HEK293 (cell line): ENCODE data around the gene SLBP.
A peak's percentile ranks its signal among the peaks of the same experiment; 100 is the strongest.

Experiments
- CTCF ChIA-PET: fragments of 350-600 bp; formaldehyde crosslinking; extraction: SDS; loops from one replicate; lab custom pipeline; 2021; ENCODE audit warnings: antibody characterized with exemption; lab: Yijun Ruan, JAX
- POLR2A ChIA-PET: fragments of 300-600 bp; formaldehyde crosslinking; extraction: SDS; loops from one replicate; lab custom pipeline; 2020; ENCODE audit warnings: antibody characterized with exemption, inconsistent platforms; lab: Yijun Ruan, JAX
- H3K27ac ChIP-seq: fragments of 200-500 bp; sonication (Bioruptor generic); 2 replicates; pipeline ENCODE4 v1.5.1; 2014; ENCODE audit warnings: low read depth, low read length, control low read depth, inconsistent platforms; ENCODE audit errors: extremely low read depth
- H3K36me3 ChIP-seq, 2 experiments: fragments of 200-500 bp in 1 of 2; sonication (Bioruptor generic) in 1 of 2; 1 replicate in 1 of 2; 2 replicates in 1 of 2; pipeline ENCODE4 v1.5.1; 2014 to 2017; ENCODE audit warnings: inconsistent platforms in 2 of 2, low read length in 2 of 2; ENCODE audit not compliant: control insufficient read depth in 2 of 2, insufficient read depth in 1 of 2
- H3K4me1 ChIP-seq: fragments of 200-500 bp; sonication (Bioruptor generic); 2 replicates; pipeline ENCODE4 v1.5.1; 2014; ENCODE audit warnings: mild to moderate bottlenecking, low read length, inconsistent platforms; ENCODE audit not compliant: control insufficient read depth, insufficient read depth
- H3K4me3 ChIP-seq: 2 replicates; pipeline ENCODE4 v1.5.1; 2011; ENCODE audit warnings: low read depth, mild to moderate bottlenecking, control low read depth, low read length, moderate library complexity
- H3K9me3 ChIP-seq: fragments of 200-500 bp; sonication (Bioruptor generic); 2 replicates; pipeline ENCODE4 v1.5.1; 2014; ENCODE audit warnings: low read depth, low read length, inconsistent platforms; ENCODE audit not compliant: control insufficient read depth, insufficient read depth
- ATF2 ChIP-seq: fragments of 450-650 bp; formaldehyde crosslinking; IDR thresholded peaks from 2 replicates; pipeline ENCODE4 v1.5.1; 2016; ENCODE audit warnings: missing biosample characterization, missing genetic modification characterization, low read depth
- EGR2 ChIP-seq: fragments of 450-650 bp; formaldehyde crosslinking; IDR thresholded peaks from 2 replicates; pipeline ENCODE4 v1.5.1; 2016; ENCODE audit warnings: low read depth, missing biosample characterization, missing genetic modification characterization
- SETDB1 ChIP-seq: IDR thresholded peaks from one replicate; pipeline ENCODE4 v1.6.1; 2017; ENCODE audit warnings: mild to moderate bottlenecking, low read length, moderate library complexity, mixed read lengths; ENCODE audit not compliant: insufficient read length
- SP7 ChIP-seq: fragments of 450-650 bp; formaldehyde crosslinking; IDR thresholded peaks from 2 replicates; pipeline ENCODE4 v1.5.1; 2016; ENCODE audit warnings: missing biosample characterization, missing genetic modification characterization
- WT1 ChIP-seq: fragments of 450-650 bp; formaldehyde crosslinking; IDR thresholded peaks from 2 replicates; pipeline ENCODE4 v1.5.1; 2016; ENCODE audit warnings: missing biosample characterization, missing genetic modification characterization
- ZBTB21 ChIP-seq: fragments of 450-650 bp; formaldehyde crosslinking; IDR thresholded peaks from 2 replicates; pipeline ENCODE4 v1.5.1; 2017; ENCODE audit warnings: missing biosample characterization, missing genetic modification characterization
- ZBTB48 ChIP-seq: fragments of 450-650 bp; formaldehyde crosslinking; IDR thresholded peaks from 2 replicates; pipeline ENCODE4 v1.5.1; 2016; ENCODE audit warnings: missing biosample characterization, missing genetic modification characterization
- ZBTB7A ChIP-seq: fragments of 450-650 bp; formaldehyde crosslinking; IDR thresholded peaks from 2 replicates; pipeline ENCODE4 v1.5.1; 2016; ENCODE audit warnings: low read depth, missing biosample characterization, missing genetic modification characterization
- ZFHX2 ChIP-seq: fragments of 450-650 bp; formaldehyde crosslinking; conservative IDR thresholded peaks from 2 replicates; pipeline ENCODE4 v1.5.1; 2016; ENCODE audit warnings: missing biosample characterization, missing genetic modification characterization
- ZIC2 ChIP-seq: fragments of 450-650 bp; formaldehyde crosslinking; IDR thresholded peaks from 2 replicates; pipeline ENCODE4 v1.5.1; 2016; ENCODE audit warnings: missing biosample characterization, missing genetic modification characterization
- ZNF16 ChIP-seq: fragments of 450-650 bp; formaldehyde crosslinking; IDR thresholded peaks from 2 replicates; pipeline ENCODE4 v1.5.1; 2016; ENCODE audit warnings: low read depth, missing biosample characterization, missing genetic modification characterization
- ZNF174 ChIP-seq: fragments of 450-650 bp; formaldehyde crosslinking; IDR thresholded peaks from 2 replicates; pipeline ENCODE4 v1.5.0; 2017; ENCODE audit warnings: missing biosample characterization, mild to moderate bottlenecking, missing genetic modification characterization
- ZNF24 ChIP-seq: fragments of 450-650 bp; formaldehyde crosslinking; IDR thresholded peaks from 2 replicates; pipeline ENCODE4 v1.5.1; 2016; ENCODE audit warnings: missing biosample characterization, missing genetic modification characterization
- ZNF37A ChIP-seq: fragments of 450-650 bp; IDR thresholded peaks from 2 replicates; pipeline ENCODE4 v1.5.1; 2018; ENCODE audit warnings: missing biosample characterization, missing genetic modification characterization
- ZNF398 ChIP-seq: fragments of 450-650 bp; formaldehyde crosslinking; IDR thresholded peaks from 2 replicates; pipeline ENCODE4 v1.5.1; 2017; ENCODE audit warnings: missing biosample characterization, missing genetic modification characterization
- ZNF416 ChIP-seq: fragments of 450-650 bp; formaldehyde crosslinking; IDR thresholded peaks from 2 replicates; pipeline ENCODE4 v1.5.1; 2016; ENCODE audit warnings: missing biosample characterization, missing genetic modification characterization
- ZNF510 ChIP-seq: fragments of 450-650 bp; formaldehyde crosslinking; IDR thresholded peaks from 2 replicates; pipeline ENCODE4 v1.5.1; 2018; ENCODE audit warnings: mild to moderate bottlenecking, missing genetic modification characterization, missing biosample characterization; ENCODE audit not compliant: insufficient replicate concordance
- ZNF600 ChIP-seq: fragments of 450-650 bp; formaldehyde crosslinking; IDR thresholded peaks from 2 replicates; pipeline ENCODE4 v1.5.1; 2016; ENCODE audit warnings: missing biosample characterization, missing genetic modification characterization
- ZNF664 ChIP-seq: fragments of 450-650 bp; formaldehyde crosslinking; IDR thresholded peaks from 2 replicates; pipeline ENCODE4 v1.5.1; 2016; ENCODE audit warnings: missing biosample characterization, missing genetic modification characterization
- ZNF747 ChIP-seq: fragments of 450-650 bp; formaldehyde crosslinking; IDR thresholded peaks from 2 replicates; pipeline ENCODE4 v1.5.1; 2016; ENCODE audit warnings: missing biosample characterization, missing genetic modification characterization
- ZNF776 ChIP-seq: fragments of 450-650 bp; formaldehyde crosslinking; IDR thresholded peaks from 2 replicates; pipeline ENCODE4 v1.5.0; 2017; ENCODE audit warnings: missing biosample characterization, missing genetic modification characterization, borderline replicate concordance
- ZSCAN16 ChIP-seq: fragments of 450-650 bp; formaldehyde crosslinking; IDR thresholded peaks from 2 replicates; pipeline ENCODE4 v1.5.1; 2016; ENCODE audit warnings: missing biosample characterization, missing genetic modification characterization

The SLBP gene

GRCh38 chr4:1663549-1663948, 48.6 kb downstream of the SLBP start:
- Histone ChIP-seq H3K9me3 (no peaks in the 10 kb centered on the region), H3K27ac (no peak overlapping the region), H3K4me3 (no peak overlapping the region), H3K4me1 (no peaks in the 10 kb centered on the region), H3K36me3 (no peaks in the 10 kb centered on the region)
- ChIA-PET CTCF (no interaction called here), POLR2A (no interaction called here)
- no peak for TF ChIP-seq ZNF398 (tag by site-specific recombination)
- TF ChIP-seq ZNF776 (tag by site-specific recombination), result no peak
- TF ChIP-seq SETDB1, result no peak
- no peak for TF ChIP-seq ATF2
- TF ChIP-seq ZNF24 (tag by site-specific recombination), result no peak
- TF ChIP-seq ZNF510, result no peak
- TF ChIP-seq SP7 (tag by site-specific recombination), result no peak
- no peak for TF ChIP-seq ZNF37A (tag by site-specific recombination)
- no peak for TF ChIP-seq ZBTB7A (tag by site-specific recombination)
- no peak for TF ChIP-seq ZNF747

GRCh38 chr4:1661695-1662094, 50.4 kb downstream of the SLBP start:
- no peak overlapping the region for H3K27ac ChIP-seq
- ChIA-PET POLR2A (no interaction called here), CTCF (interaction anchor here (0.8 kb wide), 1 partner anchor 16 kb away, joined by 3 read pairs; no protein-coding TSS in a partner anchor)
- H3K36me3 ChIP-seq, result no peaks in the 10 kb centered on the region
- H3K4me3 ChIP-seq, result no peak overlapping the region
- no peaks in the 10 kb centered on the region for H3K9me3 ChIP-seq
- TF ChIP-seq ZNF664 (tag by site-specific recombination), result no peak
- no peak for TF ChIP-seq ZNF600
- no peak for TF ChIP-seq SETDB1
- no peak for TF ChIP-seq ZBTB48 (tag by site-specific recombination)
- TF ChIP-seq ZNF16 (tag by site-specific recombination), result no peak
- no peak for TF ChIP-seq ZNF416 (tag by site-specific recombination)
- no peak for TF ChIP-seq ZIC2 (tag by site-specific recombination)
- H3K4me1 ChIP-seq, result no peaks in the 10 kb centered on the region

GRCh38 chr4:1660948-1661677, 51.0 kb downstream of the SLBP start:
- no peaks in the 10 kb centered on the region for H3K9me3 ChIP-seq
- ChIA-PET CTCF (no interaction called here), POLR2A (interaction anchor here (0.6 kb wide), 1 partner anchor 15 kb away, joined by 3 read pairs; no protein-coding TSS in a partner anchor)
- no peaks in the 10 kb centered on the region for H3K4me1 ChIP-seq
- H3K36me3 ChIP-seq, result no peaks in the 10 kb centered on the region
- no peak overlapping the region for H3K4me3 ChIP-seq
- TF ChIP-seq ZFHX2 (tag by site-specific recombination), result 0 out of 2 replicates have a peak, but pooled peaks have one; percentile 13
- no peak for TF ChIP-seq ZNF174 (tag by site-specific recombination)
- no peak for TF ChIP-seq ZBTB21 (tag by site-specific recombination)
- peak; percentile 54 for TF ChIP-seq EGR2 (tag by site-specific recombination)
- TF ChIP-seq WT1 (tag by site-specific recombination), result no peak
- TF ChIP-seq ZSCAN16 (tag by site-specific recombination), result no peak
- H3K27ac ChIP-seq, result no peak overlapping the region
